ENCODE measurements around the gene SST.

The SST gene

DNA sequence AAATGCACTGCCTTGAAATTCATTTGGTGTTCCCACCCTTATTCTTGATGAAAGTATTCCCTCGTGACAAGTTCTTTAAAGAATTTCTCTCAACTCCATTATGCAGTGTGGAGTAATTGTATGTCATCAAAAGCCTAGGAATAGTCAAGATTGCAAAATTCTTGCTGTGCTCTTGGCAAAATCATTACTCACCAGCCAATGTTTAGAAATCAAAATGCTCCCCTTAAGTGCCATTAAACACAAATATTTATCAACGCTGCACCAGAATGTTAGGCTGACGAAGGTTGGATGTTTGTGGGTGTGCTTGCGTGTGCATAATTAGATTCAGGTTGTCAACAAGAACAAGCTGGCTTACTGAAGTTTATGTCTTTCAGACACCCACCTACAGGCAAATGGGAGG, 40.5 kb downstream of the SST start:
- DNase-seq (ENCODE audit: low read depth) = peak; percentile 81

DNA sequence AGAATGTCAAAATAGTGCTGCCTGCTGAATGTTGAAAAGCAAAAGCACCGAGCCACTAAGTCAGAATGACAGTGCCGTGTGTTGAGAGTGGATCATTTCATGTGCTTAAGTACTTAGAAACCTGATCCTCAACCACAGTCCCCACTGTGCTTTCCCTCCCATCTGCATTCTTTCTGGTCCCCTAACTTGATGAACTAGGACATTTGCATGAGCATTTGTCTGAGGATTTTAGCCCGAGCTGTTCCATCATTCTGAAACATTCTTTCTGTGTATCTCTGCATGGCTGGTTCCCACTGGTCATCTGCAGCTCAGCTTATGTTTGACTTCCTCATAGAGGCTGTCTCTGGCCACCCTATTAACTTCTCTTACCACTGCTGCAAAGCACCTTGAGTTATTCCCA, 42.0 kb downstream of the SST start:
- DNase-seq (ENCODE audit: low read depth) = no peak

DNA sequence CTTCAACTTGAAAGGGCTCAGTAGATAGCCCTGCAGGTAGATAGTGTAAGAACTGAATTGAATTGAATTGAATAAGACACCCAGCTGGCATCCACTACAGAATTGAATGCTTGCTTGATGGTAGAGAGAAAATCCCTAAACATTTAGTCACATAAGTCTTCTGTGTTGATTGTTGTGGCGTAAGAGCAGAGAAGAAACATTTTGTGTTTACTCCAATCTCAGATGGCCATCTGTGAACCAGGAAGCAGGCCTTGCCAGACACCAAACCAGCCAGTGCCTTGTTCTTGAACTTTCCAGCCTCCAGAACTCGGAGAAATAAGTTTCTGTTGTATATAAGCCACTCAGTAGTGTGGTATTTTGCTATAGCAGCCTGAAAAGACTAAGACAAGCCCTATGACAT, 43.6 kb downstream of the SST start:
- peak; percentile 51 for DNase-seq (ENCODE audit: low read depth)

DNA sequence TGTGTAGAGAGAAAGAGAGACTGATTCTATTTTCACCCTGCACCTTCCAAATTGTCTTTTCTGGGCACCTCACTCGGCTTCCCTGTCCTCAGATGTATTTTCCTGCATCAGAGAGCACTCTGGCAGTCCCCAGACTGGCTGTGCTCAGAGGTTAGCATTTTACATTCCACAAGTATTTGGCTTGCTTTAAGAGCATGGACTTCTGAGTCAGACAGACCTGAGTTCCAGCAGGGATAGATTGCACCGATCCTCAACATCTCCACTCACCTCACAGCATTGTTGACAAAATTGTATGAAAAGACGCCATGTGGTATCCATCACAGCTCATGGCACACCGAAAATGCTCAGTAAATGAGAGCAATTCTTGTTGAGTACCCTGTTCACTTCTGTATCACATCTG, 45.6 kb downstream of the SST start:
- peak; percentile 42 for DNase-seq (ENCODE audit: low read depth)

DNA sequence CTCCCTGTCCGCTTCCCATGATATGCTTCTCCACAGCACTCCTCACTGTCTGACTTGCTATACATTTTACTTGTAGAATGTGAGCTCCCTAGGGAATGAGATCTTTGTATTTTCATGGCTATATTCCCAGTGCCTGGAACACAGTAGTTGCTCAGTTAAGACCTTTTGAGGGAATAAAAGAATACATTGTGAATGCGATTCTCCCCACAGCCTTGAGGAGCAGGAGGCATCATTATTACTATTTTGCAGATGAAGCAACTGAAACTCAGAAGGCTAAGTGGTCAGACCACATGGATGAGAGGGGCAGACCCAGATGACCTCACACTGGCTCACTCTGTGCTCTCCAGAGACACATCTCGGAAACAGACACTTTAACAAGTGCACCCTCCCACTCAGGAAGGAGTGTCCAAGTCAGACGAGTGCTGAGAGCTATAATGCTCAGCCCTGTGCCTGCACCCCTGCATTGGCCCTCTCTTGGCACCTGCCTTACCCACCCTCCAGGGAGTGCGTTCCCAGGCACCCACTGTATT, 46.8 kb downstream of the SST start:
- peak; percentile 38 for DNase-seq (ENCODE audit: low read depth)

DNA sequence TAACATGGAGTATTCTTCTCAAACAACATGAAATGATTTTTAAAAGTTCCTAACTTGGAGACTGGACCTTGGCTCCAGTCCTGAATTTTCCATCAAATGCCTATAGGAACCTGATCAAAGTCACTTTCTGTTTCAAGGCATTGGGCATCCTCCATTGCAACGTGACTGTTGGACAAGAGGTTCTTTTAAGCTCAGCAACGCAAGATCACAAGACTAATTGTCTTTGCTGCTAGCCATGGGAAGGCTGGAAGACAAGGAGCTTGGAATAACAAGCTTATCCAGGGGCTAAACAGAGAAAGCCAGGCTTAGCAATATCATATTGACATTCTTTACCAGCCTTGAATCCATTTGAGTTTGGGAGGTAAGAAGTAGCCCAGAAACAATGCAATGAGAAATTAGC, 48.3 kb downstream of the SST start:
- no peak for DNase-seq (ENCODE audit: low read depth)

DNA sequence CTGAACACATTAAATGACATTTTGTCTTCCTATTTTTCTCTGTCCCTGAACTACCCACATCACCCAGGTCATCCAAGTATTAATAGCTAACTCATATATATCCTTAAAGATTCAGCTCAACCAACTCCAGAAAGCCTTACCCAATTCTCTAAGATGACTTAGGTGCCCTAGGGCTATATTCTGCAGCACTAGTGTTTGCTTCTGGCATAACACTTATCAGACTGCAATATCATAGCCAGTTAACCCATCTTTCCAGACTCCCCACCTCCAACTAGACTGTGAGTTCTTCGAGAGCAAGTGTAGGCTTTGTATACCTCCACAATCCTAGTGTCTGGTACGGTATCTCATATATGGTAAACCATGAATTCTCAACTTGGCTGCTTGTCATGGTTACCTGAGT, 50.7 kb downstream of the SST start:
- DNase-seq (ENCODE audit: low read depth) = no peak

Data from amniotic epithelial cell (primary cell).